NCI-H2029 treated with DMSO at 0.1 percent for 48 hours (cell line): Measurements from ENCODE around the gene RASGEF1B.
A peak's percentile ranks its signal among the peaks of the same experiment; 100 is the strongest.

Experiments used
- DNase-seq: peaks from one replicate; lab custom pipeline; 2025; lab: John Stamatoyannopoulos, UW

RASGEF1B gene

GRCh38 chr4:81471588-81472280 is at the start of gene RASGEF1B:
Gene RASGEF1B (minus strand): TSS chr4:81471907. CDS start chr4:81459508, 12,399 bp downstream.
- peak; percentile 76 for DNase-seq

- DNase-seq: no peak
Measured at GRCh38 chr4:81519856-81520255, 48.1 kb upstream of the RASGEF1B start.

GRCh38 chr4:81519427-81519773 is 47.7 kb upstream of the RASGEF1B start:
- DNase-seq: no peak

GRCh38 chr4:81518762-81519426 is 47.2 kb upstream of the RASGEF1B start:
- DNase-seq: no peak

- no peak for DNase-seq
Measured at GRCh38 chr4:81516241-81516640, 44.5 kb upstream of the RASGEF1B start.

- no peak for DNase-seq
Measured at GRCh38 chr4:81512757-81513501, 41.2 kb upstream of the RASGEF1B start.

GRCh38 chr4:81512001-81512756 is 40.5 kb upstream of the RASGEF1B start:
- DNase-seq: no peak

- DNase-seq: no peak
Measured at GRCh38 chr4:81510643-81511178, 39.0 kb upstream of the RASGEF1B start.

- DNase-seq: no peak
Measured at GRCh38 chr4:81509822-81510221, 38.1 kb upstream of the RASGEF1B start.

GRCh38 chr4:81509191-81509590 is 37.5 kb upstream of the RASGEF1B start:
- DNase-seq: no peak

GRCh38 chr4:81508411-81509185 is 36.9 kb upstream of the RASGEF1B start:
- no peak for DNase-seq

- DNase-seq: no peak
Measured at GRCh38 chr4:81507530-81507929, 35.8 kb upstream of the RASGEF1B start.

GRCh38 chr4:81506731-81507130 is 35.0 kb upstream of the RASGEF1B start:
- no peak for DNase-seq

GRCh38 chr4:81505726-81506125 is 34.0 kb upstream of the RASGEF1B start:
- DNase-seq: no peak

- no peak for DNase-seq
Measured at GRCh38 chr4:81505004-81505598, 33.4 kb upstream of the RASGEF1B start.

- no peak for DNase-seq
Measured at GRCh38 chr4:81504112-81505003, 32.7 kb upstream of the RASGEF1B start.

GRCh38 chr4:81503586-81503985 is 31.9 kb upstream of the RASGEF1B start:
- DNase-seq: no peak

- no peak for DNase-seq
Measured at GRCh38 chr4:81502564-81502963, 30.9 kb upstream of the RASGEF1B start.

GRCh38 chr4:81499840-81500239 is 28.1 kb upstream of the RASGEF1B start:
- DNase-seq: peak; percentile 23
